Fibroblast of skin of left quadriceps (primary cell): ENCODE data around the gene VARS1.
"Not testable (repeated sequence)": the region's sequence is repeated elsewhere in the genome, so short reads cannot be mapped to it uniquely, and the experiment has no call there.

Experiments used
- DNase-seq, 2 experiments: peaks; one replicate each; pipeline ENCODE4 v3.0.0-alpha.2; 2013; ENCODE audit warnings: low read depth in 2 of 2

Gene VARS1

GRCh38 chr6:31822036-31822821, 26.7 kb upstream of the VARS1 start:
- no peak for DNase-seq

GRCh38 chr6:31821301-31822035, 25.9 kb upstream of the VARS1 start:
- DNase-seq: no peak

GRCh38 chr6:31820399-31820798, 24.8 kb upstream of the VARS1 start:
- DNase-seq: not testable (repeated sequence)

GRCh38 chr6:31819871-31820299, 24.3 kb upstream of the VARS1 start:
- no peak for DNase-seq

- not testable (repeated sequence) for DNase-seq
Measured at GRCh38 chr6:31817929-31818511, 22.5 kb upstream of the VARS1 start.

- DNase-seq: not testable (repeated sequence)
Measured at GRCh38 chr6:31817133-31817928, 21.8 kb upstream of the VARS1 start.

GRCh38 chr6:31815025-31815838, 19.7 kb upstream of the VARS1 start, which contains the start of the genes HSPA1A and HSPA1L:
Gene HSPA1A (plus strand): TSS chr6:31815543. CDS start chr6:31815757, 214 bp downstream.
Gene HSPA1L (minus strand): TSS chr6:31815283. CDS start chr6:31811972, 3,311 bp downstream.
- DNase-seq: peak; percentile 94 to 96

- peak; percentile 97 for DNase-seq
Measured at GRCh38 chr6:31814677-31815024, 19.1 kb upstream of the VARS1 start.

- DNase-seq: no peak
Measured at GRCh38 chr6:31813465-31813849, 17.9 kb upstream of the VARS1 start.

- no peak for DNase-seq
Measured at GRCh38 chr6:31811645-31812044, 16.1 kb upstream of the VARS1 start.

GRCh38 chr6:31808599-31808998, 13.0 kb upstream of the VARS1 start:
- DNase-seq: not testable (repeated sequence)

- peak; percentile 90 to 91 for DNase-seq
Measured at GRCh38 chr6:31806470-31807272, 11.1 kb upstream of the VARS1 start, which contains the start of gene LSM2. Gene LSM2 (minus strand): TSS chr6:31806966. CDS start chr6:31806757, 209 bp downstream.

GRCh38 chr6:31805939-31806469, 10.5 kb upstream of the VARS1 start:
- DNase-seq: no peak

- DNase-seq: not testable (repeated sequence)
Measured at GRCh38 chr6:31801031-31801927, 5.7 kb upstream of the VARS1 start.

- no peak for DNase-seq
Measured at GRCh38 chr6:31799781-31800180, 4.2 kb upstream of the VARS1 start.

GRCh38 chr6:31797588-31797987, 2.0 kb upstream of the VARS1 start:
- no peak for DNase-seq

- no peak for DNase-seq
Measured at GRCh38 chr6:31796993-31797385, 1.4 kb upstream of the VARS1 start.

GRCh38 chr6:31794866-31795615, 511 bp downstream of the VARS1 start:
- no peak for DNase-seq
